Nephron progenitor cell (in vitro differentiated cells): Measurements from ENCODE around the gene SLC9A2.

Source experiments
- DNase-seq: peaks from one replicate; pipeline ENCODE4 v3.0.0; 2021
- H3K27ac Mint-ChIP-seq: 2 replicates; pipeline ENCODE4 v1.8.0; 2021; ENCODE audit warnings: mild to moderate bottlenecking, moderate library complexity, mixed read lengths
- H3K27me3 Mint-ChIP-seq: 2 replicates; pipeline ENCODE4 v1.8.0; 2021; ENCODE audit warnings: mild to moderate bottlenecking, low read depth, mixed read lengths; ENCODE audit not compliant: poor library complexity
- H3K36me3 Mint-ChIP-seq: 2 replicates; pipeline ENCODE4 v1.8.0; 2021; ENCODE audit warnings: low read depth, mixed read lengths
- H3K4me1 Mint-ChIP-seq: 2 replicates; pipeline ENCODE4 v1.8.0; 2021; ENCODE audit warnings: mixed read lengths
- H3K4me3 Mint-ChIP-seq: 2 replicates; pipeline ENCODE4 v1.8.0; 2021; ENCODE audit warnings: mild to moderate bottlenecking, moderate library complexity, mixed read lengths
- H3K9me3 Mint-ChIP-seq: 2 replicates; pipeline ENCODE4 v1.8.0; 2021; ENCODE audit warnings: mild to moderate bottlenecking, moderate library complexity, mixed read lengths
- TF ChIP-seq, protein P1 (sequence below): fragments of 200-600 bp; sonication (generic); IDR thresholded peaks from 2 replicates; pipeline ENCODE4 v1.5.0; 2021; ENCODE audit warnings: antibody characterized with exemption

The SLC9A2 gene

DNA sequence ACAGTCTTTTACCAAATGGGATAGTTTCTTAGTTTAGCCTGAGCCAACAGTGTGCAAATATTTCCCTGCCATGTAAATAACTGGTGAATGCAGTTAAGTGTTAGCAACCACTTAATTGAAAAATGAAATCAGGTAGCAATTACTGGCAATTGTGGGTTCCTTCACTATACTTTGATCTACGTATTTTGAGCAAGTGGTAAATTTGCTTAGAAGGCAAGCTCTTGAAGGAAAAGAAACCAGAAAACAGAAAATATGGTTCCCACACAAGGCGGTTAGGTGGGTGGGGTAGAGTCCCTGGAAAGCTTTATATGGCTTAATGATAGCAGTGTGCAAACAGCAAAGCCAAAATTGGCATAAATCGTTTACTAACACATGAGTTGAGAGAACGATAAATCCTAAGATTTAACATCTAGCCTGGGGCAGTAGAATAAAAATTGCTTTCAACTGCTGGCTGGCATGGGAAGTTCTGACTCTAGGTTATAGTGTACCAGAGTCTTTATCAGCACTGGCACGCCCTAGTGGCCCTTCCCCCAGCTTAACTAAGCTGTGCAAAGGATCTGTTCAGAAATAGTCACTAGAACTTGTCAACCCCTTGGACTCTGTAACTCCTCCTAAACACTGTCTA lies 17.0 kb downstream of the SLC9A2 start:
- no peaks in the 10 kb centered on the region for H3K9me3 Mint-ChIP-seq

DNA sequence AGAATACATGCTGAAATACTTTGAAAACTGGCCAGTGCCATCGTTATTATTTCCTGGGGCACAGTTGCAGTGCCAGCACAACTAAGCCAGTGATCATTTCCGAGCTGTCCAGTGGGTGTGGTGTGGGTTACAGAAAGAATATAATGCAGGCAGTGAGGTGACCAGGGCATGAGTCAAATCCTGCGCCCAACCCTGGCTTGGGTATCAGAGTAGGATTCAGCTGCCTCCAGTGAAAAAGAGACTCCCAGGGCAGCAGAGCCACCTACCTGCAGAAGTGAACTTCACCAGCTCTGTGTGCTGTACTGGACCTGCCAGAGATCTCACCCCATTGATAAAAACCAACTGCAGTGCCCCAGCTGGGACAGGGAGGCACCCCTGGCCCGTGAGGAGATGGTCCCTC lies 18.0 kb downstream of the SLC9A2 start:
- DNase-seq, result no peak
- no peak overlapping the region for H3K27ac Mint-ChIP-seq
- TF ChIP-seq, protein P1, sequence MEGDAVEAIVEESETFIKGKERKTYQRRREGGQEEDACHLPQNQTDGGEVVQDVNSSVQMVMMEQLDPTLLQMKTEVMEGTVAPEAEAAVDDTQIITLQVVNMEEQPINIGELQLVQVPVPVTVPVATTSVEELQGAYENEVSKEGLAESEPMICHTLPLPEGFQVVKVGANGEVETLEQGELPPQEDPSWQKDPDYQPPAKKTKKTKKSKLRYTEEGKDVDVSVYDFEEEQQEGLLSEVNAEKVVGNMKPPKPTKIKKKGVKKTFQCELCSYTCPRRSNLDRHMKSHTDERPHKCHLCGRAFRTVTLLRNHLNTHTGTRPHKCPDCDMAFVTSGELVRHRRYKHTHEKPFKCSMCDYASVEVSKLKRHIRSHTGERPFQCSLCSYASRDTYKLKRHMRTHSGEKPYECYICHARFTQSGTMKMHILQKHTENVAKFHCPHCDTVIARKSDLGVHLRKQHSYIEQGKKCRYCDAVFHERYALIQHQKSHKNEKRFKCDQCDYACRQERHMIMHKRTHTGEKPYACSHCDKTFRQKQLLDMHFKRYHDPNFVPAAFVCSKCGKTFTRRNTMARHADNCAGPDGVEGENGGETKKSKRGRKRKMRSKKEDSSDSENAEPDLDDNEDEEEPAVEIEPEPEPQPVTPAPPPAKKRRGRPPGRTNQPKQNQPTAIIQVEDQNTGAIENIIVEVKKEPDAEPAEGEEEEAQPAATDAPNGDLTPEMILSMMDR, result no peak
- H3K27me3 Mint-ChIP-seq, result peaks cover 10% of the 10 kb centered on the region
- H3K36me3 Mint-ChIP-seq, result no peaks in the 10 kb centered on the region
- no peak overlapping the region for H3K4me3 Mint-ChIP-seq
- H3K9me3 Mint-ChIP-seq, result no peaks in the 10 kb centered on the region
- H3K4me1 Mint-ChIP-seq, result peaks cover 5% of the 10 kb centered on the region

More for the DNA sequence above, 17.0 kb downstream of the SLC9A2 start:
- H3K4me3 Mint-ChIP-seq, result no peak overlapping the region
- H3K27ac Mint-ChIP-seq, result no peak overlapping the region
- H3K4me1 Mint-ChIP-seq, result peaks cover 6% of the 10 kb centered on the region
- DNase-seq, result no peak
- no peaks in the 10 kb centered on the region for H3K36me3 Mint-ChIP-seq
- TF ChIP-seq, protein P1, result no peak
- H3K27me3 Mint-ChIP-seq, result peaks cover 10% of the 10 kb centered on the region

DNA sequence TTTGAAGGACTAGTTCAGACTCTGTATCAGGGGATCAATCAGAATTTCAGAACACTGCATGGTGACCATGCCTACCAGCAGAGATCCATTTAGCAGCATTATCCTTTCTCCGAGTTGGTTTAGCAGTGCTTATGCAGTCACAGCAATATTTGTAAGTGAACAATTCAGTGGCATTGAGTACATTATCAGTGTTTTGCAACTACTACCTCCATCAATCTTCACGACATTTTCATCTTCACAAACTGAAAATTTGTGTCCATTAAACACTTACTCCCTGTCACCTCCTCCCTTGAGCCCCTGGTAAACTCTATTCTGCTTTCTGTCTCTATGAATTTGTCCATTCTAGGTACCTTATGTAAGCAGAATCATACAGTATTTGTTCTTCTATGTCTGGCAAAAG lies 20.1 kb downstream of the SLC9A2 start:
- H3K36me3 Mint-ChIP-seq, result no peaks in the 10 kb centered on the region
- H3K9me3 Mint-ChIP-seq, result no peaks in the 10 kb centered on the region
- H3K4me1 Mint-ChIP-seq, result no peaks in the 10 kb centered on the region
- H3K4me3 Mint-ChIP-seq, result no peak overlapping the region
- DNase-seq, result no peak
- H3K27ac Mint-ChIP-seq, result no peak overlapping the region
- H3K27me3 Mint-ChIP-seq, result peaks cover 10% of the 10 kb centered on the region
- TF ChIP-seq, protein P1, result no peak

DNA sequence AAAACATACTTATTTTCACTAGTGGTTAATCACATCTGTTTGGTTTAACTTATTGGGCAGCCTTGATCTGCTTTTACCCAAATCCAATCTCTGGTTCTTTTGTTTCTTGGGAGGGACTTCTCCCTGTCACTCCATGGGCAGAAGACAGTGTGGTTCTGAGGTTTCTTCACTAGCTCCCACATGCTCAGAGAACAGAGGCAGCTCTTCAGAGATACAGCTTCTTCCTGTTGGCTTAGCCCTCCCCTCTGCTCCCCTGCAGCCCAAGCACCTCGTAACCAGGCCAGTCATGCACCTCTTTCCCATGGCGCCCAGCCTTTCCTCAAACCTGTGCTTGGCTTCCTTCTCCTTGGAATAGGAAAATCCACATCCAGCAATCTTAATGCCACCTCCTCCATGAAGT lies 32.8 kb downstream of the SLC9A2 start:
- DNase-seq, result no peak
- H3K4me1 Mint-ChIP-seq, result no peaks in the 10 kb centered on the region
- no peak overlapping the region for H3K4me3 Mint-ChIP-seq
- no peak overlapping the region for H3K27ac Mint-ChIP-seq
- H3K27me3 Mint-ChIP-seq, result peaks cover 4% of the 10 kb centered on the region
- TF ChIP-seq, protein P1, result no peak
- H3K9me3 Mint-ChIP-seq, result peaks cover 31% of the 10 kb centered on the region
- H3K36me3 Mint-ChIP-seq, result no peaks in the 10 kb centered on the region

DNA sequence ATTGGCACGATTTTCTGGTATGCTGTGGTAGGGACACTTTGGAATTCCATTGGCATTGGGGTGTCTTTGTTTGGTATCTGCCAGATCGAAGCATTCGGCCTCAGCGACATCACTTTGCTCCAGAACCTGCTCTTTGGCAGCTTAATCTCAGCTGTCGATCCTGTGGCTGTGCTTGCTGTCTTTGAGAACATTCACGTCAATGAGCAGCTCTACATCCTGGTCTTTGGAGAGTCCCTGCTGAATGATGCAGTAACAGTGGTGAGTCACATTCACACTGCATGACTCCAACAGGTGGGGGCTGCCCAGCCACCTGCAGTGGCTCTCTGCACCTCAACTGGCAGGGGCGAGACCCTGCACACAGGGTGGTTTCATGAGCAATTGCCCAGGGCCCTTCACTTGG lies 38.4 kb downstream of the SLC9A2 start:
- DNase-seq, result no peak
- H3K36me3 Mint-ChIP-seq, result no peaks in the 10 kb centered on the region
- H3K9me3 Mint-ChIP-seq, result no peaks in the 10 kb centered on the region
- no peaks in the 10 kb centered on the region for H3K27me3 Mint-ChIP-seq
- H3K4me3 Mint-ChIP-seq, result no peak overlapping the region
- no peaks in the 10 kb centered on the region for H3K4me1 Mint-ChIP-seq
- no peak overlapping the region for H3K27ac Mint-ChIP-seq
- TF ChIP-seq, protein P1, result no peak

DNA sequence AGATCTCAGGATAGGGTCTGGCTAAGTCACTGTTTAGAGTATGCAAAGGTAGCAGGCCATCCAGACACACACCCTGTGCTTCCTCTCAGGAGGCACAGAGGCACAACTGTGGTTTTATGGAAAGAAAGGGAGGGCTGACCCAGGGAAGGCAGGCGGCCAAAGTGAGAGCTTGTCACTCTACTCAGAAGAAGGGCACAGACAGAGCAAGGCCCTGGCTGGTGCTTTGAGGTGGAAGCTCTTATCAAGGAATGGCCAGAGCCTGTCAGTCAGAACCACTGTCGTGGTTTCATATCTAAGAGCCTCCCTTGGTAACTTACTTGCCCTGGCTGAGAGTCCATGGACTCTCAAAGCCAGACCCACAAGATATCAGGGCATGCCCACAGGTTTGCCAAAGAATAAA lies 40.7 kb downstream of the SLC9A2 start:
- Mint-ChIP-seq H3K4me1 (no peaks in the 10 kb centered on the region), H3K27me3 (no peaks in the 10 kb centered on the region), H3K27ac (no peak overlapping the region), H3K9me3 (no peaks in the 10 kb centered on the region), H3K36me3 (no peaks in the 10 kb centered on the region), H3K4me3 (no peak overlapping the region)
- TF ChIP-seq, protein P1, result no peak
- DNase-seq, result no peak
